Caco-2 (cell line): ENCODE results near the gene EPHA1. TPM values are rescaled to one million over a fixed set of nuclear protein-coding genes. Genes with fewer than 3 reads are reported as not detected.

Source experiments
- BruUV-seq: library from RNA; stranded (reverse); fragments of 400-500 nt; replicated peaks from 2 replicates; lab custom pipeline; 2021; lab: Mats Ljungman, UMichigan
- CTCF ChIA-PET: fragments of 300-600 bp; sonication (Branson Sonifier 250); formaldehyde crosslinking; loops from one replicate; lab custom pipeline; 2022; ENCODE audit warnings: antibody characterized with exemption; lab: Charles Lee
- POLR2A ChIA-PET: fragments of 300-600 bp; sonication (Branson Sonifier 250); formaldehyde crosslinking; loops from one replicate; lab custom pipeline; 2022; ENCODE audit warnings: antibody characterized with exemption; lab: Charles Lee
- DNase-seq, 2 experiments: peaks; one replicate each; pipeline versions ENCODE4 v3.0.0 to v3.0.0-alpha.2; 2020 to 2022
- H3K27me3 ChIP-seq: replicated peaks from 2 replicates; pipeline ENCODE4 v1.6.0; 2011; ENCODE audit warnings: low read length; ENCODE audit not compliant: control insufficient read depth, insufficient read depth
- H3K36me3 ChIP-seq: 2 replicates; pipeline ENCODE4 v1.5.1; 2011; ENCODE audit warnings: low read length; ENCODE audit not compliant: control insufficient read depth, insufficient read depth
- H3K4me1 ChIP-seq: fragments of 250-450 bp; sonication (Bioruptor Pico); 2 replicates; pipeline ENCODE4 v1.5.1; 2020; ENCODE audit warnings: mild to moderate bottlenecking
- H3K4me3 ChIP-seq: 2 replicates; pipeline ENCODE4 v1.5.1; 2011; ENCODE audit warnings: low read depth, mild to moderate bottlenecking, control low read depth, low read length
- H3K9me3 ChIP-seq: fragments of 250-450 bp; sonication (Bioruptor Pico); 2 replicates; pipeline ENCODE4 v1.5.1; 2020; ENCODE audit warnings: mild to moderate bottlenecking, moderate library complexity
- H3K27ac Mint-ChIP-seq: one replicate; pipeline ENCODE4 v1.8.0; 2022; ENCODE audit warnings: mixed read lengths; ENCODE audit not compliant: unreplicated experiment
- H3K27me3 Mint-ChIP-seq: one replicate; pipeline ENCODE4 v1.8.0; 2022; ENCODE audit warnings: mixed read lengths; ENCODE audit not compliant: insufficient read depth, unreplicated experiment
- H3K36me3 Mint-ChIP-seq: one replicate; pipeline ENCODE4 v1.8.0; 2022; ENCODE audit warnings: mild to moderate bottlenecking, mixed read lengths; ENCODE audit not compliant: insufficient read depth, unreplicated experiment
- H3K4me1 Mint-ChIP-seq: one replicate; pipeline ENCODE4 v1.8.0; 2022; ENCODE audit warnings: low read depth, mixed read lengths; ENCODE audit not compliant: unreplicated experiment
- H3K4me3 Mint-ChIP-seq: one replicate; pipeline ENCODE4 v1.8.0; 2022; ENCODE audit warnings: mild to moderate bottlenecking, moderate library complexity, mixed read lengths; ENCODE audit not compliant: unreplicated experiment
- H3K9me3 Mint-ChIP-seq: one replicate; pipeline ENCODE4 v1.8.0; 2022; ENCODE audit warnings: mixed read lengths; ENCODE audit not compliant: unreplicated experiment
- intact Hi-C: fragments of 100-400 bp; cut with micrococcal nuclease; formaldehyde crosslinking; loops from one replicate; pipeline ENCODE4 v1.10.0; 2022; ENCODE audit not compliant: unreplicated experiment
- total RNA-seq: library from RNA; stranded (reverse); gene quantifications from 2 replicates; pipeline ENCODE4 v1.2.3, GENCODE V29; 2022
- TF ChIP-seq, protein P1 (sequence below), 2 experiments: fragments of 200-600 bp in 1 of 2; IDR thresholded peaks; 1 replicate in 1 of 2; 2 replicates in 1 of 2; pipeline versions ENCODE4 v1.5.1 to v1.8.0; 2011 to 2022; ENCODE audit warnings: antibody characterized with exemption in 1 of 2, control low read depth in 1 of 2, inconsistent platforms in 1 of 2, low read depth in 1 of 2, low read length in 1 of 2, mild to moderate bottlenecking in 1 of 2, moderate library complexity in 1 of 2; ENCODE audit not compliant: insufficient read depth in 1 of 2, severe bottlenecking in 1 of 2, unreplicated experiment in 1 of 2

Gene EPHA1
- total RNA-seq, 1 experiment from 2014 or later: 66.6 TPM

DNA sequence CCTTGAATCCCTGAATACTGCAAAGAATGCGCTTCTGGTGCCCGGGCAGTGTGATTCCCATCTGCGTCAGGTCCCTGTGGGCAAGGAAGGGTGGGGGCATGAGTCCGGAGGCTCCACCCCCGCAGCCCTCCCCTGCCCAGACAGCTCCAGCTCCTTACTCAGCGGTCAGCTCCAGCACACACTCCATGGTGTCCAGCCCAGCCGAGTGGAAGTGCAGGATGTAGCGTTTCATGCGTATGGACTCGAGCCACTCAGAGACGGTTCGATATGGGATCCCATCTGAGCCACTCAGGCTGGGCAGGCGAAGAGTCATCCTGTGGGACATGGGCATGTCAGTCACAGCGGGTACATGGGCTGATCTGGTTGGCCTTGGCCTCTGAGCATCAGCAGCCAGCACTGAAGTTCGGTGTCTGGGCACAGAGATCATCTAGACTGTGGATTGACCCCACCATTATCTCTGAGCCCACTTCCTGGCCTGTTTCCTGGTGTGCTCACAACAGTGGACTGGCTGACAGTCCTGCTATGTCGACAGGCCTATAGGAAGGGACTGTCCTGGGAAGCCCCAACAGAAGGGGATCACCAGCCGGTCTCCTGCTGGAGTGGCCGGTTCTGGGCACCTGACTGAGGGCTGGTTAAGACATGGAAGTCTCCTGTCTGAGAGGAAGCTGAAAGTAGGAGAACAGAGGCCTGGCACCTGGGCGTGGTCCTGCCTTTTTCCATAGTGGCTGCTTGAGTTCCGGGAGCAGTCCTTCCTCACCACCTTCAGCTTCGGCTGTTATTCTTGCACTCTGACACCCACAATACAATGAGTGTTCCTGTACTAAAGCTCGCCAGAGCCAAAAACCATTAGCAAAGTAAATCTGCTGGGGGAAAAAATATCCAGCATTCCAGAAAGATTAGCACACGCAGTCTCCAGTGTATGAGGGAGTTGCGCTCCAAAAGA lies 16.9 kb downstream of the EPHA1 start:
- intact Hi-C loops: loop anchor here (2.0 kb wide), 1 partner anchor 15 kb away; no protein-coding TSS in a partner anchor
- CTCF ChIA-PET: interaction anchor here (0.6 to 1.4 kb wide), 2 partner anchors 16 to 1143 kb away, joined by 3 read pairs; no protein-coding TSS in a partner anchor
- POLR2A ChIA-PET: no interaction called here
- Mint-ChIP-seq H3K4me3 (no peak overlapping the region), H3K4me1 (peaks cover 15% of the 10 kb centered on the region), H3K27me3 (no peaks in the 10 kb centered on the region), H3K9me3 (no peaks in the 10 kb centered on the region), H3K36me3 (peaks cover 83% of the 10 kb centered on the region), H3K27ac (peak overlapping the region; percentile 58)
- H3K27me3 ChIP-seq: no peaks in the 10 kb centered on the region
- H3K36me3 ChIP-seq: peaks cover 8% of the 10 kb centered on the region
- H3K4me1 ChIP-seq: peaks cover 20% of the 10 kb centered on the region; the same call in 1 of the 2 replicates
- BruUV-seq: no TSS peak
- DNase-seq: no peak
- TF ChIP-seq, protein P1, sequence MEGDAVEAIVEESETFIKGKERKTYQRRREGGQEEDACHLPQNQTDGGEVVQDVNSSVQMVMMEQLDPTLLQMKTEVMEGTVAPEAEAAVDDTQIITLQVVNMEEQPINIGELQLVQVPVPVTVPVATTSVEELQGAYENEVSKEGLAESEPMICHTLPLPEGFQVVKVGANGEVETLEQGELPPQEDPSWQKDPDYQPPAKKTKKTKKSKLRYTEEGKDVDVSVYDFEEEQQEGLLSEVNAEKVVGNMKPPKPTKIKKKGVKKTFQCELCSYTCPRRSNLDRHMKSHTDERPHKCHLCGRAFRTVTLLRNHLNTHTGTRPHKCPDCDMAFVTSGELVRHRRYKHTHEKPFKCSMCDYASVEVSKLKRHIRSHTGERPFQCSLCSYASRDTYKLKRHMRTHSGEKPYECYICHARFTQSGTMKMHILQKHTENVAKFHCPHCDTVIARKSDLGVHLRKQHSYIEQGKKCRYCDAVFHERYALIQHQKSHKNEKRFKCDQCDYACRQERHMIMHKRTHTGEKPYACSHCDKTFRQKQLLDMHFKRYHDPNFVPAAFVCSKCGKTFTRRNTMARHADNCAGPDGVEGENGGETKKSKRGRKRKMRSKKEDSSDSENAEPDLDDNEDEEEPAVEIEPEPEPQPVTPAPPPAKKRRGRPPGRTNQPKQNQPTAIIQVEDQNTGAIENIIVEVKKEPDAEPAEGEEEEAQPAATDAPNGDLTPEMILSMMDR (IDR thresholded peaks at IDR 0.05; ENCODE audit: insufficient read depth in 1 of 2, low read depth in 1 of 2, low read length in 1 of 2, severe bottlenecking in 1 of 2, unreplicated experiment in 1 of 2): no peak
- H3K9me3 ChIP-seq: no peaks in the 10 kb centered on the region
- no peak overlapping the region for H3K4me3 ChIP-seq

DNA sequence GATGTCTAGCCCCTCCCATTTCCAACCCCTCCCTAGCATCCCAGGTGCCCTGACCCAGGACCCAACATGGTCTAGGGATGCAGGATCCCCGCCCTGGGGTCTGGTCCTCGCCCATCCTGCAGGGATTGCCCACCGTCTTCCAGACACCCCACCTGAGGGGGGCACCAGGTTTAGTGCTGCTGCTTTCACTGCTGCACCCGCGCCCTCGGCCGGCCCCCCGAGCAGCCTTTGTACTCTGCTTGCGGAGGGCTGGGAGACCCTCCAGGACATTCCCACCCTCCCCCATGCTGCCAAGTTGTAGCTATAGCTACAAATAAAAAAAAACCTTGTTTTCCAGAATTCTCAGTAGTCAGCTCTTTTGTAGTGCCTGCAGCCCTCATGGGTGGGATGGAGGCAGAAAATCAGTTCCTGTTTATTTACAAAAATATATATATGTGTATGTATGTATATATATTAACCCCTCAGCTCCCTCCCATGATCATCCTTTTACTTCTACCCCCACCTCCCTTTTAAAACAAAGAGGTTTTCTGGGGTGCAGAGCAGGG lies 17.8 kb downstream of the EPHA1 start:
- H3K36me3 ChIP-seq: peaks cover 8% of the 10 kb centered on the region
- H3K9me3 Mint-ChIP-seq: no peaks in the 10 kb centered on the region
- intact Hi-C loops: no loop called here
- peaks cover 12% of the 10 kb centered on the region for H3K4me1 Mint-ChIP-seq
- no peaks in the 10 kb centered on the region for H3K27me3 ChIP-seq
- H3K9me3 ChIP-seq: no peaks in the 10 kb centered on the region
- peaks cover 14% of the 10 kb centered on the region; the same call in 1 of the 2 replicates for H3K4me1 ChIP-seq
- TF ChIP-seq, protein P1 (IDR thresholded peaks at IDR 0.05; ENCODE audit: insufficient read depth in 1 of 2, low read depth in 1 of 2, low read length in 1 of 2, severe bottlenecking in 1 of 2, unreplicated experiment in 1 of 2): no peak
- no peaks in the 10 kb centered on the region for H3K27me3 Mint-ChIP-seq
- H3K4me3 Mint-ChIP-seq: no peak overlapping the region
- CTCF ChIA-PET: interaction anchor here (0.6 to 1.4 kb wide), 2 partner anchors 17 to 98 kb away, joined by 3 read pairs; no protein-coding TSS in a partner anchor
- peaks cover 77% of the 10 kb centered on the region for H3K36me3 Mint-ChIP-seq
- POLR2A ChIA-PET: no interaction called here
- H3K4me3 ChIP-seq: no peak overlapping the region
- peak overlapping the region; percentile 29 for H3K27ac Mint-ChIP-seq
- DNase-seq: no peak
- BruUV-seq: no TSS peak

DNA sequence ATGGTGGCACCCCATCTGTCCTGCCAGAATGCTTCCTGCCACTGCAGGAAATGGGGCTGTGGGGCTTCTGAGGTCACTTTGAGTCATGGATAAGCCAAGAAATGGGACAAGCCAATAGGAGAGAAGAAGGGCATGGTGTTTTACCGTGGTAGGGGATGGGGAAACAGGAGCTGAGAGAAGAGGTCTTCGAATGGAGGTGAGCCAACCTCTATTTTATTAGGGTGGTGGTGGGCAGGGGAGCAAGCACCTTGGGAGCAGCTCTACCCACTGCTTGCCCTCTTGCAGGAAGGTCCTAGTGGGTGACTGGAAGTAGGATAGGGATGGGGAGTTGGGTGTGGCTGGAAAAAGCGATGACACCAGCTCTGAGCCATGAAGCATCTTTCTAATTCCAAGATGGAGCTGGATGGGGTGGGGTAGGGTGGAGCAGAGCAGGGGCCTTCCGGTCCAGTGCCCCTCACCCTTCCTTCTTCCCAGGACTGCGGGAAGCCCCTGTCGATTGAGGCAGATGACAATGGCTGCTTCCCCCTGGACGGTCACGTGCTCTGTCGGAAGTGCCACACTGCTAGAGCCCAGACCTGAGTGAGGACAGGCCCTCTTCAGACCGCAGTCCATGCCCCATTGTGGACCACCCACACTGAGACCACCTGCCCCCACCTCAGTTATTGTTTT lies 18.4 kb downstream of the EPHA1 start:
- TF ChIP-seq, protein P1 (IDR thresholded peaks at IDR 0.05; ENCODE audit: insufficient read depth in 1 of 2, low read depth in 1 of 2, low read length in 1 of 2, severe bottlenecking in 1 of 2, unreplicated experiment in 1 of 2): no peak
- TSS peak; percentile 50 for BruUV-seq
- Histone ChIP-seq H3K9me3 (no peaks in the 10 kb centered on the region), H3K27me3 (no peaks in the 10 kb centered on the region), H3K4me1 (peaks cover 9% of the 10 kb centered on the region; the same call in 1 of the 2 replicates), H3K36me3 (peaks cover 8% of the 10 kb centered on the region), H3K4me3 (no peak overlapping the region)
- H3K4me1 Mint-ChIP-seq: peaks cover 10% of the 10 kb centered on the region
- peak overlapping the region; percentile 29 for H3K27ac Mint-ChIP-seq
- POLR2A ChIA-PET: no interaction called here
- H3K4me3 Mint-ChIP-seq: no peak overlapping the region
- no peaks in the 10 kb centered on the region for H3K9me3 Mint-ChIP-seq
- DNase-seq: no peak
- intact Hi-C loops: no loop called here
- CTCF ChIA-PET: interaction anchor here (0.6 kb wide), 1 partner anchor 97 kb away, joined by 3 read pairs; no protein-coding TSS in a partner anchor
- H3K27me3 Mint-ChIP-seq: no peaks in the 10 kb centered on the region
- peaks cover 71% of the 10 kb centered on the region for H3K36me3 Mint-ChIP-seq
